NCI-H128 (cell line): Measurements from ENCODE around the gene TAB3.

Experiments used
- DNase-seq: peaks from one replicate; lab custom pipeline; 2025; ENCODE audit not compliant: unreplicated experiment; lab: John Stamatoyannopoulos, UW

TAB3 gene

GRCh38 chrX:30887721-30888120 is 1.3 kb downstream of the TAB3 start:
- DNase-seq: no peak

GRCh38 chrX:30887288-30887687 is 1.8 kb downstream of the TAB3 start:
- no peak for DNase-seq

GRCh38 chrX:30885136-30885535 is 3.9 kb downstream of the TAB3 start:
- no peak for DNase-seq

GRCh38 chrX:30883138-30883537 is 5.9 kb downstream of the TAB3 start:
- no peak for DNase-seq

- DNase-seq: no peak
Observed at GRCh38 chrX:30881797-30882196, 7.3 kb downstream of the TAB3 start.

GRCh38 chrX:30881390-30881789 is 7.7 kb downstream of the TAB3 start:
- no peak for DNase-seq

GRCh38 chrX:30880058-30880457 is 9.0 kb downstream of the TAB3 start:
- no peak for DNase-seq

- no peak for DNase-seq
Observed at GRCh38 chrX:30876367-30876766, 12.7 kb downstream of the TAB3 start.

- DNase-seq: no peak
Observed at GRCh38 chrX:30875957-30876356, 13.1 kb downstream of the TAB3 start.

- no peak for DNase-seq
Observed at GRCh38 chrX:30874851-30875250, 14.2 kb downstream of the TAB3 start.

- DNase-seq: no peak
Observed at GRCh38 chrX:30870572-30870971, 18.5 kb downstream of the TAB3 start.

- no peak for DNase-seq
Observed at GRCh38 chrX:30865612-30866011, 23.4 kb downstream of the TAB3 start.

GRCh38 chrX:30865015-30865414 is 24.0 kb downstream of the TAB3 start:
- no peak for DNase-seq

- no peak for DNase-seq
Observed at GRCh38 chrX:30864383-30864785, 24.7 kb downstream of the TAB3 start.

- no peak for DNase-seq
Observed at GRCh38 chrX:30863974-30864373, 25.1 kb downstream of the TAB3 start.

- DNase-seq: no peak
Observed at GRCh38 chrX:30858098-30858497, 31.0 kb downstream of the TAB3 start.

- DNase-seq: no peak
Observed at GRCh38 chrX:30851449-30851848, 37.6 kb downstream of the TAB3 start.

- no peak for DNase-seq
Observed at GRCh38 chrX:30835373-30835772, 53.7 kb downstream of the TAB3 start.

- no peak for DNase-seq
Observed at GRCh38 chrX:30833896-30834295, 55.2 kb downstream of the TAB3 start.

- DNase-seq: no peak
Observed at GRCh38 chrX:30831082-30831481, 58.0 kb downstream of the TAB3 start.

GRCh38 chrX:30830326-30830943 is 58.6 kb downstream of the TAB3 start:
- no peak for DNase-seq

GRCh38 chrX:30824275-30824674 is 64.8 kb downstream of the TAB3 start:
- no peak for DNase-seq

- no peak for DNase-seq
Observed at GRCh38 chrX:30822764-30823163, 66.3 kb downstream of the TAB3 start.
